NCI-H2107 treated with DMSO at 0.1 percent for 48 hours (cell line): Measurements from ENCODE around the gene ZNF287.
"Not testable (repeated sequence)": the region's sequence is repeated elsewhere in the genome, so short reads cannot be mapped to it uniquely, and the experiment has no call there.

Experiments
- DNase-seq: peaks from one replicate; lab custom pipeline; 2025; ENCODE audit not compliant: unreplicated experiment; lab: John Stamatoyannopoulos, UW

Gene ZNF287

DNA sequence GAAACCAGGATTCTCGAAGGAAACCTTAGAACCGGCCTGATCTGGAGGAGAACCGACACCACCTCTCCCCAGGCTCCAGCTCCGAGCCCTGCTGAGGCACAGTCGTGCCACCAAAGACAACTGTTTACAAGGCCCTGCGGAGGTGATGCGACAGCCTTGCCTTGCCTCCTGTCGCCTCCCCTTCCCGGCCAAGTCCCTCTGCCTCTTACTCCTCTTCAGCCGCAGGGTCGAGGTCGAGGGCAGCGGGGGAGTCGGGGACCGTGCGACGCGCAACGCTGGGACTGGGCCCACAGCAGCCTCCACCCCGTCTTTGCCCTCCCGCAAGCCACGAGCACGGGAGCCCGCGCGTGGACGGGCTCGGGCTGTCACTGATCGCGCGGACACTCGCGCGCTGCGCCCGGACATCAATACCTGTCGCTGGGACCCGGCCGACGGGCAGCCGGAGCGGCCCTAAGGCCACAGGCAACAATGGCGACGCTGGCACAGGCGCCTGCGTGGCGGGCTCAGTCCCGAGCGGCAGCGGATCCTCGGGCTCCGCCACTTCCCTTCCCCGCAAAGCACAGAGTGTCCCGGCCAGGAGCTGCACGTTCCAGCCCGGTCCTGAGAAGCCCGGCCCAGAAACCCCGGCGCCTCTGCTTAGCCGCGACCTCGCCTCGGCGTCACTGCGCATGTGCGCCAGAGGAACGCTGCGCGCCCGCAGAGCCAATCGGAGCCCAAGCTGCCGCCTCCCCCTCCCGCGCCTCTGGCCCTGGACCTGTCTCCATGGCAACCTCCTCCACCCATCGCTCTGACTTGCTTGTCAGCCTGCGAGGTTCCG is at the start of gene ZNF287:
Gene ZNF287, minus strand, starts transcription at position 664 of the 817 bp plus-strand sequence. CDS start 1,473 bp downstream, outside the sequence.
- peak; percentile 74 for DNase-seq

DNA sequence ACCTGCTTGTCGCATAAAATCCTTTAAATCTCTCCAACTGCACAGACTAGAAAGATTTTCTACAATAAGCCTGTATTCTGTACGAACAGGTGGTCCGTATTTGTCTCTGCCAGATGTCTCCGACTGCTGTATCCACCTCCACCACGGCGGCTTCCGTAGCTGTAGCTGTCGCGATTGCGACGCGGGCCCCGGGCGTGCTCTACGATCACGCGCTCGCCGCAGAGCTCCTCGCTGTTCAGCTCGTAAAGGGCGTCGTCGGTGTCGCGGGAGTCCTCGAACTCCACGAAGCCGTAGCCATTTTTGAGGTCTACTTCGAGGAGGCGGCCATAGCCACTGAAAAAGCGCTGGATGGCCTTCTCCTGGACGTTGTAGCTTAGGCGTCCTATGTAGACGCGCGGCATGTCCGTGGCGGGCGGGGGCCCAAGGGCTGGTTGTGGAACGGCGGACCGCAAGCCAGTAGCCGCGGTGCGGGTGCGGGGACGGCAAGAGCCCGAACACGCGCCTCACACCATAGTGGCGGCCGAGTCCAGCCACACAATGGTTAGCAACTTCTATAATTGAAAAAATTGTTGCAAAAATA is 48.6 kb upstream of the ZNF287 start:
- DNase-seq: no peak

DNA sequence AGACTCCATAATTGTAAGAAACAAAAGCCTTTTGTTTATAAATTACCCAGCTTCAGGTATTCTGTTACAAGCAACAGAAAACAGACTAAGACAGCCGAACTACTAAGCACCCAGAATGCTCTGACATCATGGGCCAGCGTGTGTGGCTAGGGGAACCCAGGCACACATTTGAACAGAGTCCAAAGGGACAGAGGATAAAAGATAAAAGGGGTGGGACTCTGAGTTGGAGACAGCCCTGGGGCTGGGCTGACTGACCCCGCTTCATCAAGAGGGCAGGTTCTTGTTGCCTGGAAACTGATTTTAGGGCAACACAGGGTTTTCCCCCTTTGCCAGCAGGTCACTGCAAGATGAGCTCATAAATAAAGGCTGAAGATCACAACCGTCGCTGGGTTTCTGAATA is 30.5 kb upstream of the ZNF287 start:
- DNase-seq: no peak

DNA sequence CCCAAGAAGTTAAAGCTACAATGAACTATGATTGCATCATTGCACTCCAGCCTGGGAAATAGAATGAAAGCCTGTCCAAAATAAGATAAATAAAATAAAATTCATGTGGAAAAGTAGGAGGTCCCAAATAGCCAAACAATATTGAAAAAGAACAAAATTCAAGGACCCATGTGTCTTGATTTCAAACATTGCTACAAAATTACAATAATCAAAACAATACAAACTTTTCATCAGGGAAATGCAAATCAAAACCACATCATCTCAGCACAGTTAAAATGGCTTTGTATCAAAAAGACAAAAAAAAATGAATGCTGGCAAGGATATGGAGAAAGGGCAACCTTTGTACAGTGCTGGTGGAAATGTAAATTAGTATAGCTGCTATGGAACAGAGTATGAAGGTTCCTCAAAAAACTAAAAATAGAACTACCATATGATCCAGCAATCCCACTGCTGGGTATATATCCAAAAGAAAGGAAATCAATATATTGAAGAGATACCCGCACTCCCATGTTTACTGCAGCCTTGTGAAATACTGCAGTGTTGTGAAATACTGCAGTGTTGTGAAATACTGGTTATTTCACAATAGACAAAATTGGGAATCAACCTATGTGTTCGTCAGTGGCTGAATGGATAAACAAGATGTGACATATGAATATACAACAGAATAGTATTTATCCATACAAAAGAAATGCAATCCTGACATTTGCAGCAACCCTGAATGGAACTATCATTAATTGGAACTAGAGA is 24.5 kb upstream of the ZNF287 start:
- no peak for DNase-seq

DNA sequence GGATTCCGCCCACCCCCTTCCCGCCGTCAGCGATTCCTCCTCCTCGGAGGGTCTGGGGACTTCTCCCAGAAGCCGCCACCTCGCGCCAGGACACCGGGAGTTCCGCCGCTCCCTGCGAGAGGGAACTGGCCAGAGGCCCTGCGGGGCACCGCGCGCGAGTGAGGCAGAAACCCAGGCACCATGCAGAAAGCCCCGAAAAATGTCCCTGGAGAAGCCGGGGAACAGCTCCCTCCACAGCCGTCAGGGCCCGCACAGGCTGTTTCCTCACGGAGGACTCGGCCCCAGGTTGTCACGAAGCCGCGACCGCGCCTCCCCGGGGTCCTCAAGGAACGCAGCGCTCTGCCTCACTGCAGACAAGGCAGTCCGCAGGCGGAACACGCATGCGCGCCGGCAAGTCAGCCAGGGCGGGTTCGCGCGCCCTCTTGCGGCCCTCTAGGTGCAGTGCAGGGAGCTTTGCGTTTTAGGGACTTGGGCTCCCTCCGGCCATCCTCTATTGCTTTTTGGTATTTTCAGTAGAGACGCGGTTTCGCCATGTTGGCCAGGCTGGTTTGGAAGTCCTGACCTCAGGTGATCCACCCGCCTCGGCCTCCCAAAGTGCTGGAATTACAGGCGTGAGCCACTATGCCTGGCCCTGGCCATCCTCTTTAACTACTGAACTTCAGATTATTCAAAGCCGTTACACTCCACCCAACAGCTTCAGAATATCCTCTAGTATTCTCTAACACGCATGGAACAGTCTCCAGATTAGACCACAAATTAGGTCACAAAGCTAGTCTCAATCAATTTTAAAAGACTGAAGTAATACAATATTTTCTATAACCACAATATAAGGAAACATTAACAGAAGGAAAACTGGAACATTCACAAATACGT is 20.3 kb upstream of the ZNF287 start:
- peak; percentile 60 for DNase-seq

DNA sequence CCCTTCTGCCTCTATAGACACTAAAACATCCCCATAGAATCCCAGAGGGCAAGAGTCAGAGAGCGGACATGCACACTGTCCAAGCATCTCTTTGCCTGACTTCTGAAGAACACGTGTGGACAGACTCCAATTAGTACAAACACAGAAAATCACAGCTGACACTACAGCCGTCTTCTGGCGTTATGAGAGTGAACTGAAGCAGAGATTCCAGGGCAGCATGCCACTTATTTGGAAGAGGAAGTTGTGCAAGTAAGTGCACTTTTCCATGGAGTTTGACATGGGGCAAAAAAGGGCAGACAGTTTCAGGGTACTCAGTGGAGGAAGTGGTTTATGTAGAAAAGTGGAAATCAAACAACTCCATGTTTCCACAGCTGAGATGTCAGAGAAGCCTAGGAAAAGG is 16.8 kb upstream of the ZNF287 start:
- no peak for DNase-seq

DNA sequence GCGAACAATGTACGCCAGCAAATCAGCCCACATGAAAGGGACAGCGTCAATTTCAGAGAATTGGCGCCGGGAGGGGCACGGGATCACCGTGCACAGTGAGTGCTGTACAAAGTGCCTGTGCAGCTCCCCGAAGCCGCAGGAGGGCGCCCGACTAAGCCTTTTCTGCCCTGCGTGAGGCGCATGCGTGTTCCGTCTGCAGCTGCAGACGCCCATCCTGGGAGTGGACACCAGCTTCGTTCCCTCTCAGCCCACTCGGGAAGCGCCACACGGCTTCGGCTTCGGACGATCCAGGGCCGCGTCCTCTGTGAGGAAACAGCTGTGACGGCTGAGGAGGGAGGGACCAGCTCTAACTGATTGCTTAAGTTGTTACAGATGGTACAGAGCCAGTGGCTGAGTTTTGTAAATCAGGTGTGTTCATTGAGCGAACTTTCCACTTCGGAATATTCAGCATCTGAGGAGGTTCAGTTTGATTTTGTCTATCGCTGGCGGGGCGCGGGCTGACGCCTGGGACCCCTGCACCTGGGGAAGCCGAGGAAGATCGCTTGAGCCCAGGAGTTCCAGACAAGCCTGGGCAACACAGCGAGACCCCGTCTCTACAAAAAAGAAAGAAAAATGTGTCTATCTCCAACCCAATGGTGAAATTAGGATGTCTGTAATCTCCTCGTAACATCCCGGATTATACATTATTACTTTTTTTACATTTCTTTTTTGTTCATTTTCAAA is 15.4 kb upstream of the ZNF287 start:
- peak; percentile 41 for DNase-seq

DNA sequence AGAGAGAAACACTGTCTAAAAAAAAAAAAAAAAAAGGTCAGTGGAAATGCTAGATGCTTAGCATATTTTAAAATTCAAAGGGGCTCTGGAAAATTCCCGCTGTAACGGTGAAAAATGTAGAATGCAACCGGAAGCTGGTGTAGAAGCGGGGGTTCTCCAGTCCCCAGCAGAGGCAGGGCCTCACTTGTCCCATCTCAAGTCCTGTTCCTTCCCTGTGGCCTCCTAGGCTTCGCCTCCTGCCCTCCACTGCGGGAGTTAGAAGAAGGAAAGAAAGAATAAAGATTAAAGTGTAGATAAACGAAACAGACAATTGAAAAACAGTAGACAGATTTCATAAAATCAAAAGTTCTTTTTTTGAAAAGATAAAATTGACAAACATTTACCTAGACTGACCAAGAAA is 14.8 kb upstream of the ZNF287 start:
- DNase-seq: no peak

DNA sequence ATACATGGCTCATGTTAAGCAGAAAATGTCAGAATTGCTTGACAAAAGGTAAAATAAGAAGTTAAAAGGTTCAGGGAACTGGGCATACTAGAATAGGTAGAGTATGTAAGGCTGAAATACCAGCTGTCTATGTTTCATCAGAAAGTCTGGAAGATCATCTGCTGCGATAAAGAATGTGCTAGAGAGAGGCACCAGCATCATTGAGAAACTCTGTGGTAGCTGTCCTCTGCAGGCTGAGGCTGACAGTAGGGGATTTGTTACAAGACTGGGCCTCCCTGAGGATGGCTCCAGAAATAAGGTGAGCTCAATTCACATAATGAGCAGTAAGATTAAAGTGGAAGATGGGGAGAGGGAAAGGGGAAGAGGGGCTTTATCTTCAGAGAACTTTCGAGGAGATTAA is 4.5 kb upstream of the ZNF287 start:
- no peak for DNase-seq

DNA sequence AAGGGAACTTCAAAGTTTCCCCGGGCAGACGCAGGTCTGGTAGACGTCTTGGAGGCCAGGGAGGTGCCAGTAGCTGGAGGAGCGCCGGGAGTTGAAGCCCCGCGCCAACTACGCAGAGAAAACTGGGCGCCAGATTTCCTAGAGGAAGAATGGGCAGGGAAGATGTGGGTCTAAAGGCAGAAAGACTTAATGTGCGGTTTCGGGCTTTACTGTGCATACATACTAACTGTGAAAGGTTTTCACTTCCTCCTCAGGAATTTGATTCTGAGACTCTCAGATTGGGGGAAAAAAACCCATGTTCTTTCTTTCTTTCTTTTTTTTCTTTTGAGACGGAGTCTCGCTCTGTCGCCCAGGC is 331 bp upstream of the ZNF287 start:
- DNase-seq: no peak

DNA sequence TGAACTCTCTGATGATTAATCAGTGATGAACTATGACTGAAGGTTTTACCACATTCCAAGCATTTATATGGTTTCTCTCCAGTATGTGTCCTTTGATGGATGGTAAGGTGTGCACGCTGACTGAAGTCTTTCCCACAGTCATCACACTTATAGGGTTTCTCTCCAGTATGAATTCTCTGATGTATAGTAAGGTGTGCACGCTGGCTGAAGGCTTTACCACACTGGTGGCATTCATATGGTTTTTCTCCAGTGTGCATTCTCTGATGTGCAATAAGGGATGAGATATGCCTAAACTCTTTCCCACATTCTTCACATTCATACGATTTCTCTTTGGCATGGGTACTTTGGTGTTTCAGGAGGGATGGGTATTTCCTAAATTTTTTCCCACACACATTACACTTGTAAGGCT is 16.4 kb downstream of the ZNF287 start:
- DNase-seq: no peak

DNA sequence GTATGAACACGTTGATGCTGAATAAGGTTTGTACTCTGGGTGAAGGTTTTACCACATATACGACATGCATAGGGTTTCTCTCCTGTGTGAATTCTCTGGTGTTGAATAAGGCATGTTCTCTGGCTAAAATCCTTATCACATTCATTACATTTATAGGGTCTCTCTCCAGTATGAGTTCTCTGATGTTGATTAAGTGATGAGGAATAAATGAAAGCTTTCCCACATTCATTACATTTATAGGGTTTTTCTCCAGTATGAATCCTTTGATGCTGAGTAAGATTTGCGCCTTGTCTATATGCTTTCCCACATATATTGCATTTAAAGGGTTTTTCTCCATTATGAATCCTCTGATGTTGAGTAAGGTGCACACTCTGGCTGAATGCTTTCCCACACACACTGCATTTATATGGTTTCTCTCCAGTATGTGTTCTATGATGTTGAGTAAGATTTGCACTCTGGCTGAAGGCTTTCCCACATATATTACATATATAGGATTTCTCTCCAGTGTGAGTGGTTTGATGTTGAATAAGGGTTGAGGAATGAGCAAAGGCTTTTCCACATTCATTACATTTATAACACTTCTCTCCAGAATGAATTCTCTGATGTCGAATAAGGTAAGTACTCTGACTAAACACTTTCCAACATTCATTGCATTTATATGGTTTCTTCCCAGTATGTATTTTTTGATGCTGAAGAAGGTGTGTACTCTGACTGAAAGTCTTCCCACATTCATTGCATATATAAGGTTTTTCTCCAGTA is 16.9 kb downstream of the ZNF287 start:
- no peak for DNase-seq

DNA sequence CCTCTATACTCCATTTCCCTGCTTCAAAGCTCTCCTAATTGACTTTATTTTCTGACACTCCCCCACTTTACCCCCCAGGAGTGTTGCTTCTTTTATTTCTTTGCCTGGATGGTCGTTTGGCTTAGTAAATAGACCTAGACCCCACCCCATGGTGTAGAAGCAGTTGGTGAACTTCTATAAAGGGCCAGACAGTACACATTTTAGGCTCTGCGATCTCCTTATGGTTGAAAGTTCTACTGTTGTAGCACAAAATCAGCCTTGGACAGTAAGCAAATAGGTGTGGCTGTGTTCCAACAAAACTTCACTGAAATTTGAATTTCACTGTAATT is 31.9 kb downstream of the ZNF287 start:
- no peak for DNase-seq

DNA sequence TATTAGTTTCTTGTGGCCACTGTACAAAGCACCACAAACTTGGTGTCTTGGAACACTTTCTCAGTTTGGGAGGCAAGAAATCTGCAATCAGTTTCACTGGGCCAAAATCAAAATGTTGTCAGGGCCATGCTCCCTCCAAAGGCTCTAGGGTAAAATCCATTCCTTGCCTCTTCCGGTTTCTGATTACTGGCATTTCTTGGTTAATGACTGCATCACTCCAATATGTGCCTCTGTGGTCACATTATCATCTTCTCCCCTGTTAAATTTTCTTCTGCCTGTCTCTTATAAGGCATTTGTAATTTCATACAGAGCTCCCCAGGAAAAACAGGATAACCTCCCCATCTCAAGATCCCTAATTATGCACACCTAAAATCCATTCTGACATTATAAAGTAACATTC is 34.8 kb downstream of the ZNF287 start:
- no peak for DNase-seq

DNA sequence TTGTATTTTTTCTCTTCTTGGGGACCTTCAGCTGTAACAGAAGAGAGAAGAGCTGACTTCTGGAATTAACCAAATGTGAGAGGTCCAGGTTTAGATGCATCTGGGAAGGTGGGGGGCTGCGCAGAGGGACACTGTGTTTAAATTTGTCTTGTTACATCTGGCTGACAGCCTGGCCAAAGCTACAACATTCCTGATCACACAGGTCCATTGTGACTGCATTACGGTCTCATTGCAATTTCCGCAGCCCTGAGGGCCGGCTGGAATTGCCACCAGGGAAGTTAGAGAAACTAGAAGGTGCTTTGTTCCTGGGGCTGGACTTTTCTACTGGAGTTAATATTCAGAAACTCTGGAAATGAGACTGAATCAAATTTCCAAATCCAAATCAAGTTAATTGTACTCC is 39.1 kb downstream of the ZNF287 start:
- DNase-seq: no peak

DNA sequence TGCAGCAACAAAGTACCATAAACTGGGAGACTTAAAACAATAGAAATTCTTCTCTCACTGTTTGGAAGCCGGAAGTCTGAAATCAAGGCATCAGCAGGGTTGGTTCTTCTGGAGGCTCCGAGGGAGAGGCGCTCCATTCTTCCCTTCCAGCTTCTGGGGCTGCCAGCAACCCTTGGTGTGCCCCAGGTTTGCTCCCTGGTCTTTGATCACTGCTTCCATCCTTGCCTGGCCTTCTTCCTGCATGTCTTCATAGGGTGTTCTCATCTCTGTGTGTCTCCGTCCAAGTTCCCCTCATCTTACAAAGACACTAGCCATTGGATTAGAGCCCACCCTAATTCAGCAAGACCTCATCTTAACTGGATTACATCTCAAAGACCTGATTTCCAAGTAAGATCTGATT is 41.7 kb downstream of the ZNF287 start:
- no peak for DNase-seq

DNA sequence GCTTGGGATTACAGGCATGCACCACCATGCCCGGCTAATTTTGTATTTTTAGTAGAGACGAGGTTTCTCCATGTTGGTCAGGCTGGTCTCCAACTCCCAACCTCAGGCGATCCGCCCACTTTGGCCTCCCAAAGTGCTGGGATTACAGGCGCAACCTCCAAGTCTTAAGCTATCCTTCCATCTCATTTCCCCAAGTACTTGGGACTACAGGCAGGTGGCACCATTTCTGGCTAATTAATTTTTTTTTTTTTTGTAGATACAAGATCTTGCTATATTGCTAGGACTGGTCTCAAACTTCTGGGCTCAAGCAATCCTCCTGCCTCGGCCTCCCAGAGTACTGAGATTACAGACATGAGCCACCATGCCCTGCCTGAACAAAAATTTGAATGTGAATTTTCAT is 43.4 kb downstream of the ZNF287 start:
- not testable (repeated sequence) for DNase-seq

DNA sequence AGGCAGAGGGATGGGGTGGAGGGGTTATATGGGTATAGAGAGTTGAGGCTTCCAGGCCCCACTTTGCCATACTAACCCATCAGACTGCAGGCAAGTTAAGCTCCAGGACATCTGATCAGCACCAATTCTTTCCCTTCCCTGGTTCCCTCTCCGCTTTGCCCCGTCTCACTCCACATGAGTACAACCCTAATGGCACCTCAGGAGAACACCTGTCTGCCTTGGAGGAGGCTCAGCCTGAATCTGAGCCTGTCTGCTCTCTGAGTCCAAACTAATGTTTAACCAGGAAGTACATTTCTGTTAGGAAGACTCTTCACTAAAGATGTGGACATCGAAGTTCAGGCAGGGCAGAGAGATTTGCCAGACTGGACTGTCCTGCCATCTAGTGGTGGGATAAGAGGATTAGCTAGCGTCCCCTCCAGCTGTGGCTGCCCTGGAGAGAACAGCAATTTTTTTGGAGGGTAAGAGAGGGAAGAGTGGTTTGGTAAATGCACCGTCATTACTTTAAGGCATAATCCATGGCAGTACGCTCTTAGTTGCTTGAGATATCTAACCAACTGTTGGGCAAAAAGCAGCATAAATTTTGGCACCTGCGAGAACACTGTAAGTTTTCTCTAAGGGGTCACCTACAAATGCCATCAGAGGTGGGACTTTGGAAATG is 47.8 kb downstream of the ZNF287 start:
- DNase-seq: peak; percentile 58

DNA sequence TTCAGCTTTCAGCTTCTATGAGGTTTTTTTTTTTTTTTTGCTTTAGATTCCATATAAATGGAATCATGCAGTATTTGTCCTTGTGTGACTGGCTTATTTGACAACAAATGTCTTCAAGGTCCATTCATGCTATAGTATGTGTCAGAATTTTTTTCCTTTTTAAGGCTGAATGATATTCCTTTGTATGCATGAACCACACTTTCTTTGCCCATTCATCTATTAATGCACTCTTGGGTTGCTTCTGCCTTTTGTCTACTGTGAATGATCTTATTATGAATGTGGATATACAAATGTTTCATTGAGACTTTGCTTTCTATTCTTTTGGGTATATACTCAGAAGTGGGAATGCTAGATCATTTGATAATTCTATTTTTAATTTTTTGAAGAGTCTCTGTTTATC is 50.0 kb downstream of the ZNF287 start:
- DNase-seq: no peak
